ENCODE data around the gene NAT8. TPM values are rescaled to one million over a fixed set of nuclear protein-coding genes. Genes with fewer than 3 reads are reported as not detected.
"Not testable (repeated sequence)": the region's sequence is repeated elsewhere in the genome, so short reads cannot be mapped to it uniquely, and the experiment has no call there.

NAT8 gene
- total RNA-seq, 2 donors from 2014 or later, result not detected

DNA sequence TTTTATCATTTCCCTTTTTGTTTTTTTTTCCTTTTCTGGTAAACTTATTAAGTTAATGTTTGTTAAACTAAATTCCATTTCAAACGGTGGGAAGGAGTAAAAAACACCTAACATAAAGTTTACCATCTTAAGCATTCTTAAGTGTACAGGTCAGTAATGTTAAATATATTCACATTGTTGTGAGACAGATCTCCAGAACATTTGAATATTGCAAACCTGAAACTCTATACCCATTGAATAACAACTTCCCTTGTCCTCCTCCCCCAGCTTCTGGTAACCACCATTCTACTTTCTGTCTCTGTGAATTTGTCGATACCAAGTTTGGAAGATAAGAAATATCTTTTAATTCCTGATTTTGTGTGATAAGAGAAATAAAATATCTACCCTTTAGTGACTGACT is 12.0 kb upstream of the NAT8 start:
- Mint-ChIP-seq H3K27me3 (peaks cover 26 to 27% of the 10 kb centered on the region in 2 donors), H3K9me3 (no peaks in the 10 kb centered on the region), H3K4me3 (no peak overlapping the region), H3K4me1 (ENCODE audit: low read depth in 2 of 2) (no peaks in the 10 kb centered on the region), H3K27ac (no peak overlapping the region), H3K36me3 (no peaks in the 10 kb centered on the region)
- no peak for ATAC-seq
- no peak for DNase-seq (ENCODE audit: low spot score)

DNA sequence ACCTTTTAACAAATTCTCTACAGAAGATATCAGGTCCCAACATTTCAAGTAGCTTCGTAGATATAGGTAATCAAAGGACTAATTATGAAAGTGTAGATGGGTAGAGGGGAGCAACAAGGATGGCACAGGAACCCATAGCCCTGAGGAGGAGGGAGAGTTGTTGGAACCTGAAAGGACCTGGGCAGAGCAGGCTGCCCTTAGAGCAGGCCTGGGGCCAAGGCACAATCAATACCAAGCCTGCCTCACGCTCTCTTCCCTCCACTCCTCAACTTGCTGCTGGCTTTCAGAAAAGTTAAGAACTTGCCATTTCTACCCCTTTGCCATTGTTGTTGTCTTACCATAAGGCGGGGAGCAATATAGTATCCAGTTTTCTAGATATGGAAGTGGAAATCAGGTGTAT is 10.1 kb upstream of the NAT8 start:
- no peaks in the 10 kb centered on the region for H3K9me3 Mint-ChIP-seq
- H3K4me1 Mint-ChIP-seq (ENCODE audit: low read depth in 2 of 2), result no peaks in the 10 kb centered on the region
- peaks cover 7 to 20% of the 10 kb centered on the region in 2 donors for H3K27me3 Mint-ChIP-seq
- DNase-seq (ENCODE audit: low spot score) (no peak), ATAC-seq (no peak)
- H3K4me3 Mint-ChIP-seq, result no peak overlapping the region
- H3K36me3 Mint-ChIP-seq, result no peaks in the 10 kb centered on the region
- H3K27ac Mint-ChIP-seq, result no peak overlapping the region

DNA sequence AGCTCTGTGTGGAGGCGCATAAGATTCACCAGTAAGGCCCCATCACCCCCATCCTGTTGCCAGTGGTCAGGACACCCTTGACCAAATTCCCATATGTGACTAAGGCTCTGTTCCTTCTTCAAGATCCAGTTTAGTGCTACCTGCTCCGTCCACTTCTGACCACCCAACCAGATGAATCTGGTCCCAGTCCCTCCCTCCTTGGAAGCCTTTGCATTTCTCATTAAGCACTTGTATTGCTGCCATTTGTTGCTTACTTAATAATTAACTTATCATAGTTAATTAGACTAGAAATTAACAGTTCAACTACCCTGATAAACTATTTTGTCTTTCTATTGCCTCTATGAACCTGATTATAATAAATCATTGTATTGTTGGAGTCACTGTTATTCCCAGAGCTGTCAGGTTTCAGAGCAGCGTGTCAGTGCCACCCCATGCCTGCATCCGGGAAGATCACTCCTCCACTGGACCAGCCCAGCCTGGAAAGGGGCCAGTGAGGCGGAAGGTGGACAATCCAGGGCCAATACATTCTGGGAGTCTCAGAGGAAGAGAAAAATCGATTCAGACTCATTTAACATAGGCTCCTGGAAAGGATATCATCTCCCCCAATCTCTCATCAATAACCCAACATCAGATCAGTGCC is 9.5 kb upstream of the NAT8 start:
- no peak for DNase-seq (ENCODE audit: low spot score)
- Mint-ChIP-seq H3K4me1 (ENCODE audit: low read depth in 2 of 2) (no peaks in the 10 kb centered on the region), H3K27ac (no peak overlapping the region), H3K36me3 (no peaks in the 10 kb centered on the region), H3K4me3 (no peak overlapping the region), H3K9me3 (no peaks in the 10 kb centered on the region), H3K27me3 (peaks cover 11 to 23% of the 10 kb centered on the region in 2 donors)
- no peak for ATAC-seq

DNA sequence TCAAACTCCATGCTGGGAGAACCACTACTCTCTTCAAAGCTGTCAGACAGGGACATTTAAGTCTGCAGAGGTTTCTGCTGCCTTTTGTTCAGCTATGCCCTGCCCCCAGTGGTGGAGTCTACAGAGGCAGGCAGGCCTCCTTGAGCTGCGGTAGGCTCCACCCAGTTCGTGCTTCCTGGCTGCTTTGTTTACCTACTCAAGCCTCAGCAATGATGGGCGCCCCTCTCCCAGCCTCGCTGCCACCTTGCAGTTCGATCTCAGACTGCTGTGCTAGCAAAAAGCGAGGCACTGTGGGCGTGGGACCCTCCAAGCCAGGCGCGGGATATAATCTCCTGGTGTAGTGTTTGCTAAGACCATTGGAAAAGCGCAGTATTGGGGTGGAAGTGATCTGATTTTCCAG is 5.5 kb upstream of the NAT8 start:
- H3K27ac Mint-ChIP-seq; DNase-seq (ENCODE audit: low spot score); H3K9me3 Mint-ChIP-seq; ATAC-seq; H3K4me3 Mint-ChIP-seq; H3K4me1 Mint-ChIP-seq (ENCODE audit: low read depth in 2 of 2); H3K36me3 Mint-ChIP-seq: not testable (repeated sequence)
- H3K27me3 Mint-ChIP-seq, result peaks cover 29 to 31% of the 10 kb centered on the region in 2 donors

- peaks cover 0 to 5% of the 10 kb centered on the region in 2 donors for H3K4me1 Mint-ChIP-seq (ENCODE audit: low read depth in 2 of 2)
These were observed 507 bp downstream of the NAT8 start for GRCh38 chr2:73641767-73642062.

GRCh38 chr2:73640946-73641766 is 1.1 kb downstream of the NAT8 start:
- ATAC-seq (no peak), DNase-seq (ENCODE audit: low spot score) (no peak)
- Mint-ChIP-seq H3K4me3 (no peak overlapping the region), H3K9me3 (no peaks in the 10 kb centered on the region), H3K4me1 (ENCODE audit: low read depth in 2 of 2) (peaks cover 0 to 5% of the 10 kb centered on the region in 2 donors), H3K36me3 (no peaks in the 10 kb centered on the region), H3K27me3 (peaks cover 16 to 22% of the 10 kb centered on the region in 2 donors), H3K27ac (no peak overlapping the region)

More at GRCh38 chr2:73641767-73642062, 507 bp downstream of the NAT8 start:
- H3K36me3 Mint-ChIP-seq, result no peaks in the 10 kb centered on the region
- no peak overlapping the region for H3K27ac Mint-ChIP-seq
- ATAC-seq (no peak), DNase-seq (ENCODE audit: low spot score) (no peak)
- H3K4me3 Mint-ChIP-seq, result no peak overlapping the region
- H3K27me3 Mint-ChIP-seq, result peaks cover 20 to 22% of the 10 kb centered on the region in 2 donors
- H3K9me3 Mint-ChIP-seq, result no peaks in the 10 kb centered on the region

- Mint-ChIP-seq H3K9me3 (no peaks in the 10 kb centered on the region), H3K27ac (no peak overlapping the region), H3K4me3 (no peak overlapping the region), H3K27me3 (peaks cover 16 to 21% of the 10 kb centered on the region in 2 donors), H3K4me1 (ENCODE audit: low read depth in 2 of 2) (peaks cover 0 to 5% of the 10 kb centered on the region in 2 donors), H3K36me3 (no peaks in the 10 kb centered on the region)
- no peak for ATAC-seq
- DNase-seq (ENCODE audit: low spot score), result no peak
These were observed 1.7 kb downstream of the NAT8 start for GRCh38 chr2:73640511-73640911.

GRCh38 chr2:73638429-73638828 is 3.8 kb downstream of the NAT8 start:
- Mint-ChIP-seq H3K4me3 (no peak overlapping the region), H3K4me1 (ENCODE audit: low read depth in 2 of 2) (peaks cover 0 to 5% of the 10 kb centered on the region in 2 donors), H3K36me3 (no peaks in the 10 kb centered on the region), H3K27ac (no peak overlapping the region), H3K9me3 (no peaks in the 10 kb centered on the region), H3K27me3 (peaks cover 0 to 9% of the 10 kb centered on the region in 2 donors)
- DNase-seq (ENCODE audit: low spot score) (no peak), ATAC-seq (no peak)

- H3K27ac Mint-ChIP-seq; ATAC-seq; H3K27me3 Mint-ChIP-seq; H3K9me3 Mint-ChIP-seq; H3K4me3 Mint-ChIP-seq; H3K36me3 Mint-ChIP-seq; H3K4me1 Mint-ChIP-seq (ENCODE audit: low read depth in 2 of 2); DNase-seq (ENCODE audit: low spot score): not testable (repeated sequence)
These were observed 5.2 kb downstream of the NAT8 start for GRCh38 chr2:73636977-73637376.

DNA sequence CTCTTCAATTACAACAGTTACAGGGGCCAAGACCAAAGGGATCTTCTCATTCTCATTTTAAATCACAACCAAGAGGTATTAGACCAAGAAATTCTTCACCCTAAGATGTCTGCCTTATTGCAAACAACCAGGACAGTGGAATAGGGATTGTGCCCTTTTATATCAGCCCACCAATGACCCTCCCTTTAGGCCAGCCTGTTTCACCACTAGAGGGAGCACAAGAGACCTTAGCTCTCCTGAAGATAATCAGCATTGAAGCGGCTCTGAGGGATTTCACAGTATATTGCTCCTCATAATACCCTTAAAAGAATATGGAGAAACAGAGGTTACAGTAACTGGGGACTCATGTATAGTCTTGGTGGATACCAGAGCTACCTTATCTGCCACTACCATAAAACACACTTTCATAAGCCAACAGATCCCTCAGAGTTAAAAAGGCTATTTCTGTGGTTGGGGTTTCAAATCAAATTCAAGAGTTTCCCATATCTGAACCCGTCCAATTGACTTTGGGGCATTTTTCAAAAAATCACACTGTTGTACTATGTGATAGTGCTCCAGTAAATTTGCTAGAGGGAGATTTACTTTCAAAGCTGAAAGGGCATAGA is 11.5 kb downstream of the NAT8 start:
- not testable (repeated sequence) for H3K36me3 Mint-ChIP-seq; H3K9me3 Mint-ChIP-seq; H3K4me1 Mint-ChIP-seq (ENCODE audit: low read depth in 2 of 2); H3K4me3 Mint-ChIP-seq; H3K27ac Mint-ChIP-seq; DNase-seq (ENCODE audit: low spot score)
- H3K27me3 Mint-ChIP-seq, result peaks cover 7 to 21% of the 10 kb centered on the region in 2 donors
- peak; percentile 73 to 82 for ATAC-seq

DNA sequence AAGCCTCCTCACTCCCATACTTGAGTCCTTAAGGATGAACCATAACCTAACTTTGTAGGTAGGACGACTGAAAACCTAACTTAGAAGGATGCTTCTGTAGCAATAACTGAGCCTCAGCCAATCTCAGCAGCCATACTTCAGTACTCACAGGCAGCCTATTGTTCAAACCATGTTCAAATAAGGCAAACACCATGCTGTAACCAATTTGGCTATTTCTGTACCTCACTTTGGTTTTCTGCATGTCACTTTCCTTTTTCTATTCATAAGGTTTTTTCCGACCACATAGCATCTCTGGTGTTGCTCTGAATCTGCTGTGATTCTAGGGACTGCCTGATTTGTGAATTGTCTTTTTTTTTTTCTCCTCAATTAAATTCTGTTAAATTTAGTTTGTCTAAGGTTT is 13.7 kb downstream of the NAT8 start:
- not testable (repeated sequence) for H3K27ac Mint-ChIP-seq; H3K36me3 Mint-ChIP-seq; H3K4me3 Mint-ChIP-seq; H3K9me3 Mint-ChIP-seq; H3K4me1 Mint-ChIP-seq (ENCODE audit: low read depth in 2 of 2); ATAC-seq; DNase-seq (ENCODE audit: low spot score)
- H3K27me3 Mint-ChIP-seq, result peaks cover 7 to 25% of the 10 kb centered on the region in 2 donors

GRCh38 chr2:73626237-73626636 is 16.0 kb downstream of the NAT8 start:
- not testable (repeated sequence) for H3K4me3 Mint-ChIP-seq; ATAC-seq; H3K4me1 Mint-ChIP-seq (ENCODE audit: low read depth in 2 of 2); H3K36me3 Mint-ChIP-seq; H3K27ac Mint-ChIP-seq; H3K9me3 Mint-ChIP-seq; DNase-seq (ENCODE audit: low spot score)
- peaks cover 16 to 18% of the 10 kb centered on the region in 2 donors for H3K27me3 Mint-ChIP-seq

DNA sequence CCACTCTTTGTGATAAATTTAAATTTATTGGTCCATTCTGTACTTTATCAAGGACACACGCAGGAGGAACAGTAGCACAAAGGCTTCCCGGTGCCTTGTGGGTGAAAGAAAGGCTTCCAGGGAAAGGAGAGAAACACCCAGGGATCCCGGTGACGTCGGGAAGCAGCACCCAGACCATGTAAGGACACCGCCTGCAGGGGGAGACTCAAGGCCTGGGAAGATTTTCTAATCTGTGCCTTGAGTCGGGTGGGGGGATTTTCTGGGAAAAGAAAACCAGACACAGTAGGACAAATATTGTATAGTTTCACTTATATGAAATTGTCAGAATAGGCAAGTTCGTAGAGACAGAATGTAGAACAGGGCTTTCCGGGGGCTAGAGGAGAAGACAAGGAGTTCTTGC is 17.6 kb downstream of the NAT8 start:
- H3K27ac Mint-ChIP-seq; H3K9me3 Mint-ChIP-seq; H3K4me3 Mint-ChIP-seq; H3K36me3 Mint-ChIP-seq; H3K4me1 Mint-ChIP-seq (ENCODE audit: low read depth in 2 of 2); ATAC-seq; DNase-seq (ENCODE audit: low spot score): not testable (repeated sequence)
- peaks cover 12 to 14% of the 10 kb centered on the region in 2 donors for H3K27me3 Mint-ChIP-seq

DNA sequence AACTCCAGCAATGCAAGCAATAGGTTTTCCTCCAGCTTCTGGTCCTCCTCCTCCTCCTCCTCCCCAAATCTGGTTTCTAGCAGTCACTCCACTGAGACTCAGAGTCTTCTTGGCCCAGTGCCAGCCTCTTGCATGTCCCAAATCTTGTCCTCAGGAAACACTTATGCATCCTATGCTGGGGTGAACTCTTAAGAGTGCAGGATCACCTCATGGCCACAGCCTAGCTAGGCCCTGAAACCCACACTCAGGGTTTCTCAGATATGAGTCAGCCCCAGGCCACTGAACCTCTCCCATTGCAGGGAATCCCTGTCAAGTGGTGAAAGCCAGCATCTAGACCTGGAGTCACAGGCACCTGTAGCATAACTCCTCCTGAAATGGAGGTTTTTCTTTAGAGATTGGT is 18.2 kb downstream of the NAT8 start:
- not testable (repeated sequence) for H3K4me3 Mint-ChIP-seq; H3K27ac Mint-ChIP-seq; H3K9me3 Mint-ChIP-seq; ATAC-seq; H3K36me3 Mint-ChIP-seq; H3K4me1 Mint-ChIP-seq (ENCODE audit: low read depth in 2 of 2); DNase-seq (ENCODE audit: low spot score)
- H3K27me3 Mint-ChIP-seq, result peaks cover 12 to 14% of the 10 kb centered on the region in 2 donors
